Retinal pigment epithelial cell (primary cell): Measurements from ENCODE around the gene REEP3.

Experiments used
- DNase-seq: peaks from one replicate; pipeline ENCODE4 v3.0.0-alpha.2; 2010; ENCODE audit warnings: low read depth
- H3K4me3 ChIP-seq: 2 replicates; pipeline ENCODE4 v1.5.1; 2011; ENCODE audit warnings: mild to moderate bottlenecking, low read length, control low read depth, moderate library complexity
- CTCF ChIP-seq: conservative IDR thresholded peaks from 2 replicates; pipeline ENCODE4 v1.5.1; 2011; ENCODE audit warnings: low read depth, low read length, control low read depth, inconsistent platforms

The REEP3 gene

GRCh38 chr10:63629363-63630084, 108.3 kb downstream of the REEP3 start:
- peak; percentile 88 for TF ChIP-seq CTCF
- H3K4me3 ChIP-seq: peak overlapping the region; percentile 79
- peak; percentile 99 for DNase-seq

GRCh38 chr10:63630085-63630930, 109.1 kb downstream of the REEP3 start:
- peak overlapping the region; percentile 79 for H3K4me3 ChIP-seq
- DNase-seq: peak; percentile 70
- TF ChIP-seq CTCF: no peak

- DNase-seq: no peak
- H3K4me3 ChIP-seq: peak overlapping the region; percentile 79
- no peak for TF ChIP-seq CTCF
These were observed 109.9 kb downstream of the REEP3 start for GRCh38 chr10:63630931-63631680.

GRCh38 chr10:63631991-63632390, 110.8 kb downstream of the REEP3 start:
- DNase-seq: no peak
- no peak for TF ChIP-seq CTCF
- H3K4me3 ChIP-seq: no peak overlapping the region

GRCh38 chr10:63633677-63634487, 112.7 kb downstream of the REEP3 start:
- H3K4me3 ChIP-seq: no peak overlapping the region
- no peak for DNase-seq
- TF ChIP-seq CTCF: peak; percentile 67

- no peak for TF ChIP-seq CTCF
- no peak for DNase-seq
- no peak overlapping the region for H3K4me3 ChIP-seq
These were observed 113.4 kb downstream of the REEP3 start for GRCh38 chr10:63634488-63635065.
